Muscle of leg (tissue), 11 donors: ENCODE measurements around the gene PRDM16. TPM values are rescaled to one million over a fixed set of nuclear protein-coding genes. Genes with fewer than 3 reads are reported as not detected.

Experiments used
- DNase-seq: peaks from one replicate; pipeline ENCODE4 v3.0.0; 2013
- H3K27ac ChIP-seq: one replicate; pipeline ENCODE4 v1.5.1; 2013; ENCODE audit warnings: mild to moderate bottlenecking, low read length, control low read depth
- H3K27me3 ChIP-seq: one replicate; pipeline ENCODE4 v1.6.1; 2013; ENCODE audit warnings: low read length; ENCODE audit not compliant: control insufficient read depth, insufficient read depth
- H3K36me3 ChIP-seq: one replicate; pipeline ENCODE4 v1.6.1; 2013; ENCODE audit warnings: low read length; ENCODE audit not compliant: control insufficient read depth, insufficient read depth
- H3K4me1 ChIP-seq: one replicate; pipeline ENCODE4 v1.6.1; 2013; ENCODE audit warnings: low read length; ENCODE audit not compliant: control insufficient read depth, insufficient read depth
- H3K4me3 ChIP-seq: one replicate; pipeline ENCODE4 v1.5.1; 2013; ENCODE audit warnings: low read length, control low read depth
- H3K9me3 ChIP-seq: replicated peaks from 2 replicates; pipeline ENCODE4 v1.6.1; 2013; ENCODE audit warnings: low read depth, low read length; ENCODE audit not compliant: control insufficient read depth
- WGBS: methylation state at CpG from one replicate; pipeline ENCODE4 v1.1.5; 2013; ENCODE audit warnings: missing lambda C conversion rate; ENCODE audit not compliant: insufficient coverage; 5-methylcytosine and 5-hydroxymethylcytosine counted together
- polyA plus RNA-seq, 8 donors: library from polyadenylated mRNA; unstranded; fragments of 120-200 nt; gene quantifications; one replicate each; pipeline versions ENCODE4 v1.2.1 to v1.2.3, GENCODE V29; 2013; ENCODE audit warnings: inconsistent platforms in 1 of 8, low replicate concordance in 1 of 8; ENCODE audit not compliant: insufficient read length in 8 of 8, insufficient read depth in 1 of 8
- total RNA-seq: library from RNA; stranded (reverse); fragments of 120-200 nt; gene quantifications from one replicate; pipeline ENCODE4 v1.2.4, GENCODE V29; 2013

Gene PRDM16
- total and polyA plus RNA-seq, 9 donors: 0.43 to 1.9 (median 0.95) TPM

- H3K27ac ChIP-seq: no peak overlapping the region
- peaks cover 37% of the 10 kb centered on the region for H3K4me1 ChIP-seq
- no peak for DNase-seq
- no peaks in the 10 kb centered on the region for H3K36me3 ChIP-seq
- WGBS: 62% methylated on average over 6 of the region's 11 CpGs
- H3K4me3 ChIP-seq: no peak overlapping the region
- peaks cover 4% of the 10 kb centered on the region for H3K27me3 ChIP-seq
- H3K9me3 ChIP-seq: no peaks in the 10 kb centered on the region
These were observed 30.9 kb upstream of the PRDM16 start for GRCh38 chr1:3038113-3038551.

DNA sequence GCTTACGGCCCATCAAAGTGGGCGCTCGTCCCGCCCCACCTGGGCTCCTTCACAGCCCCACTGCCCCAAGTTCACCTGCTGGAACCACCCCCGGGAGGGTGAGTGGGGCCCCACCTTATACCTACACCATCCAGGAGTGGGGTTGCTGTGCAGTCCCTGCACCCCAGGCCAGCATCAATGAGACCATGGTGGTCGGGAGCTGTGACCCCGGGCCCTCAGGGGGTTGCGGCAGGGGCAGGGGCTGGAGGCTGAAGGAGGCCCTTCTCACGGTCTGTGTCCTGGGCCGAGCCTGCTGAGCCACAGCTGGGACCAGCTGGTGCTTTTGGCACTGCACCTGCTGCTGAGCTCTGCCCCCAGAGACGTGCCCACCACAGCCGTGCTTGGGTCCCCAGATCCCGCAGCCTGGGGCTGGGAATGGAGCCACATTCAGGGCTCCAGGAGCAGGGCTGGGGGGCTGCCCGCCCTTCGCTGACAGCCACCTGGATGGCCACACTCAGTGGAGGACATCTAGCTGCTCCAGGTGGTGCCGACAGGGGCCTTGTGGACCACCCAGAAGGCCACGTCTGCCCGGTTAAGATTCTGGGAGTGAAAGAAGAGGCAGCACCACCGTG, 30.3 kb upstream of the PRDM16 start:
- Histone ChIP-seq H3K4me1 (peaks cover 37% of the 10 kb centered on the region), H3K4me3 (no peak overlapping the region), H3K27me3 (peaks cover 6% of the 10 kb centered on the region), H3K36me3 (no peaks in the 10 kb centered on the region), H3K9me3 (no peaks in the 10 kb centered on the region), H3K27ac (no peak overlapping the region)
- DNase-seq: peak; percentile 38
- WGBS: 61% methylated on average over 15 of the region's 19 CpGs

- Histone ChIP-seq H3K27ac (no peak overlapping the region), H3K4me1 (peaks cover 37% of the 10 kb centered on the region), H3K36me3 (no peaks in the 10 kb centered on the region), H3K9me3 (no peaks in the 10 kb centered on the region), H3K27me3 (peaks cover 7% of the 10 kb centered on the region), H3K4me3 (no peak overlapping the region)
- WGBS: 67% methylated on average over 5 of the region's 7 CpGs
- DNase-seq: no peak
These were observed 29.0 kb upstream of the PRDM16 start for GRCh38 chr1:3040004-3040403.

- peaks cover 10% of the 10 kb centered on the region for H3K27me3 ChIP-seq
- H3K4me3 ChIP-seq: no peak overlapping the region
- DNase-seq: no peak
- H3K36me3 ChIP-seq: no peaks in the 10 kb centered on the region
- WGBS: no CpG with 5 or more reads among the region's 9 CpGs
- H3K4me1 ChIP-seq: peaks cover 13% of the 10 kb centered on the region
- H3K27ac ChIP-seq: no peak overlapping the region
- H3K9me3 ChIP-seq: no peaks in the 10 kb centered on the region
These were observed 26.5 kb upstream of the PRDM16 start for GRCh38 chr1:3042481-3042880.

DNA sequence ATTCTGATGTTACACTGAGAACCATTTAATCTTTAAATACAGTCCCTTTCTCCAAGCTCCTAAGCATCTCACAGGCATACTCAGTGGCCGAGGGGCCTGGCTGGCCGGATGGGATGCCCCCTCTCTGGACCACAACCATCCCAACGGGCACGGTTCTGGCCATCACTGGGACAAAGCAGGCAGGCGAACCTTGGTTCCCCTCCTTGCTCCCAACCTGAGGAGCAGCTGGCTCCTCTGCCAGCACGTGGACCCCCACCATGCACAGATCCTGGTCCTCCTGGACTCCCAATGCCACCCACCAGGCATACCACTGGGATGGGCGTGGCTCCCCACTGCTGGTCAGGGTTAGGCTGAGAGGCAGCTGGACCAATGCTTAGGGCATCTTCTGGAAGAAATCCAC, 19.8 kb upstream of the PRDM16 start:
- Histone ChIP-seq H3K36me3 (no peaks in the 10 kb centered on the region), H3K27ac (no peak overlapping the region), H3K9me3 (no peaks in the 10 kb centered on the region), H3K27me3 (peaks cover 13% of the 10 kb centered on the region), H3K4me3 (no peak overlapping the region), H3K4me1 (no peaks in the 10 kb centered on the region)
- no peak for DNase-seq
- WGBS: 76% methylated on average over 6 of the region's 7 CpGs

DNA sequence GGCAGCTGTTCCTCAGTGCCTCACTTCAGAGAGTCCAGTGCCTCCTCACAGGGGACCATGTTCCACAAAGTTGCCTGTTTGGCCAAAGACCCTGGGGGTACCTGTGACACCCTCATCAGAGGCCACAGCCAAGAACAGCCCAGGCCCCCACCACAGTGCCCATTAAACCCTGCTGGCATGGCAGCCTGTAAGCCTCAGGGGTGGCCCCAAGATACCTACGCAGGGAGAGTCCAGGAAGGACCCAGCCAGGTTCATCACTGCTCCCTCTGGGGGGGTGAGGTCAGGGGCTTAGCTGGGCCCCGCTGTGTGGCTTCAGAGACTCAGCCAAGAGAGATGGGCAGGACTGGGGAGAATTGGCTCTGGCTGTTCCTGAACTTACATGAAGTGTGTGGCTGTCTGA, 19.1 kb upstream of the PRDM16 start:
- WGBS: no CpG with 5 or more reads among the region's 2 CpGs
- peaks cover 17% of the 10 kb centered on the region for H3K27me3 ChIP-seq
- H3K4me3 ChIP-seq: no peak overlapping the region

DNA sequence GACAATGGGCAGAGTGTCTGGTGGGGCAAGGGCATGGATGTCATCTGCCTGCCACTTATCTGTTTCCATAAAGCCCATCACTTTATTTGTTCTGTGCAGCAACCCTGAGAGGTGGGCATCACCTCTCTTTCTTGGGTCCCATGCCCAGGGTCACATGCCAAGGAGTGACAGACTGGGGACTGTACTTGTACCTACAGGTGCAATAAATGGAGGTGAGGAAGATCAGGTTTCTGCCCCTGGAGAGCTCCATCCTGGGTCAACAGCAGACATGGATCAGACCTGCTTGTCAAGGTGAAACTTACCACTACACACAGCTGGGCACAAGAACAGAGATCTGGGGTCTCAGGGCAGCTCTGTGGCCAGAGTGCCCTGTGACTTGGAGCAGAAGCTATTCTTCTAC, 18.4 kb upstream of the PRDM16 start:
- no peaks in the 10 kb centered on the region for H3K36me3 ChIP-seq
- DNase-seq: no peak
- H3K9me3 ChIP-seq: no peaks in the 10 kb centered on the region
- H3K27ac ChIP-seq: no peak overlapping the region
- peaks cover 14% of the 10 kb centered on the region for H3K27me3 ChIP-seq
- H3K4me3 ChIP-seq: no peak overlapping the region
- no peaks in the 10 kb centered on the region for H3K4me1 ChIP-seq

More for the DNA sequence above, 19.1 kb upstream of the PRDM16 start:
- Histone ChIP-seq H3K27ac (no peak overlapping the region), H3K4me1 (no peaks in the 10 kb centered on the region), H3K9me3 (no peaks in the 10 kb centered on the region), H3K36me3 (no peaks in the 10 kb centered on the region)
- no peak for DNase-seq

DNA sequence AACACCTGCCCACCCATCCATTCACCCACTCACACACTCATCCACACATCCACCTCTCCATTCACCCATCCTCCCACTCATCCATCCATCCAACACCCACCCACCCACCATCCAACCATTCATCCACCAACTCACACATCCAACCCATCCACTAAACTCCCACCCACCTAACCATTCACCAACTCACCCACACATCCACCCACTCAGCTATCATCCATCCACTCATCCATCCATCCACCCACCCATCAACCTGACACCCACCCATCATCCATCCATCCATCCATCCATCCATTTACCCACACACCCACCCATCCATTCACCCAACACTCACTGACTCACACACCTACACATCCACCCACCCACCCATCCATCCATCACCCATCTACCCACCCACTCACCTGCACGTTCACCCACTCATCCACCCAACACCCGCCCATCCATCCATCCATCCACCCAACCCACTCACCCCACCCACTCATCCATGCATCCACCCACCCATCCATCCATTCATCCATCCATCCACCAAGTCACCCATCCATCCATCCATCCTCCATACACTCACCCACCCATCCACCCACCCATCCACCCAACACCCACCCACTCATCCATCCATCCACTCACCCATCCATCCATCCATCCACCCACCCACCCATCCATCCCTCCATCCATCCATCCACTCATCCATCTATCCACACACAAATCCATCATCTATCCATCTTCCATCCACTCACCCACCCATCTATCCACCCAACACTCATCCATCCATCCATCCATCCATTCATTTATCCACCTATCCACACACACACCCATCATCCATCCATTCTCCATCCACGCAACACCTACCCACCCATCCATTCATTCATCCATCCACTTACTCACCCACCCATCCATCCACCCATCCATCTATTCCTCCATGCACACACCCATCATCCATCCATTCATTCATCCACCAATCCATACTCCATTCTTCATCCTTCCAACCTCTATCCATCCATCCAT, 17.4 kb upstream of the PRDM16 start:
- Histone ChIP-seq H3K9me3 (no peaks in the 10 kb centered on the region), H3K4me3 (no peak overlapping the region), H3K27me3 (peaks cover 14% of the 10 kb centered on the region), H3K27ac (no peak overlapping the region), H3K36me3 (no peaks in the 10 kb centered on the region), H3K4me1 (no peaks in the 10 kb centered on the region)
- 89% methylated on average over 3 of the region's 3 CpGs for WGBS
- DNase-seq: no peak

DNA sequence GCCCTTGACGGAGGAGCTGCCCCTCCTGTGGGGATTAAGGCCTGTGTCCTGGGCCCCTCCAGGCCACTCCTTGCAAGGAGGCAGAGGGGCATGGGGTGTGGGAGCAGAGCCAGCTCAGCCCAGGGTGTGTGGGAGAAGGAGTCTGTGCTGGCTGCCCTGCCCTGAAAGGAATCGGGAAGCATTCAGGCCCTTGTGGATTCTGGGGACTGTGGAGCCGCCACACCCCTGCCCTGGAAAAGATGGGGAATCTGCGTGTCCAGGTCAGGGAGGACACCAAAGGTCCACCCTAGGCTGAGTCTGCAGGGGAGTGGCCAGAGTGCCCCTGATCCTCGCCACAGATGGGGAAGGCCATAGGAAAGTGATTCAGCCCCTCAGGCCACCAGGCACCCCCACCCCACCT, 16.5 kb upstream of the PRDM16 start:
- 88% methylated on average over 5 of the region's 5 CpGs for WGBS
- H3K36me3 ChIP-seq: no peaks in the 10 kb centered on the region
- H3K4me1 ChIP-seq: no peaks in the 10 kb centered on the region
- no peak overlapping the region for H3K27ac ChIP-seq
- DNase-seq: no peak
- peaks cover 18% of the 10 kb centered on the region for H3K27me3 ChIP-seq
- no peaks in the 10 kb centered on the region for H3K9me3 ChIP-seq
- H3K4me3 ChIP-seq: no peak overlapping the region

DNA sequence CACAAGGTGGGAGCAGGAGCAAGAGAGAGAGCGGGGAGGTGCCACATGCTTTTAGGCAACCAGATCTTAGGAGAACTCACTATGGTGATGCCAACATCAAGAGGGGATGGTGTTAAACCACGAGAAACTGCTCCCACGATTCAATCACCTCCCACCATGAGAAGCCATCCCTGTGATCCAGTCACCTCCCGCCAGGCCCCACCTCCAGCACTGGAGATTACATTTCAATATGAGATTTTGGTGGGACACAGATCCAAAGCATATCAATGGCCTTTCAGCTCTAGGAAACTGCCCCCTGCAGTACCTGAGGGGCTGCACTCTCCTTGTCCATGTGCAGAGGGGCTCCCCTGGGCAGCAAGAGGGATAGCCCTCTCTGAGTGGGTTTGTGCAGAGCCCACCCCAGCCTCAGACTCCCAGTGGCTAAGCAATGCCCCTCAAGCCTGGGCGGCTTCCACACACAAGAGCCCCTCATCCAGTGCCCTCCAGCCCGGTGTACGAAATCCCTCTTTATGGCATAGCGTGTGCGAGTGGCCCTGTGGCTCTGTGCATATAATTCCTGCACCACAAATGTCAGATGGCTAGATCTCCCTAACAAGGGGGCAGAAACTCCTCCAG, 15.5 kb upstream of the PRDM16 start:
- H3K27me3 ChIP-seq: peaks cover 22% of the 10 kb centered on the region

More for the DNA sequence above, 15.5 kb upstream of the PRDM16 start:
- WGBS: 87% methylated on average over 5 of the region's 9 CpGs
- H3K27ac ChIP-seq: no peak overlapping the region
- no peak overlapping the region for H3K4me3 ChIP-seq
- no peaks in the 10 kb centered on the region for H3K9me3 ChIP-seq
- no peaks in the 10 kb centered on the region for H3K36me3 ChIP-seq
- no peak for DNase-seq
- H3K4me1 ChIP-seq: no peaks in the 10 kb centered on the region
